Esophagus (tissue), 2 donors: ENCODE results near the gene ODF2. TPM values are rescaled to one million over a fixed set of nuclear protein-coding genes. Genes with fewer than 3 reads are reported as not detected.
"Not testable (repeated sequence)": the region's sequence is repeated elsewhere in the genome, so short reads cannot be mapped to it uniquely, and the experiment has no call there.

Experiments
- H3K27ac ChIP-seq, 2 donors: one replicate each; pipeline ENCODE4 v1.5.1; 2013; ENCODE audit warnings: low read depth in 2 of 2, mild to moderate bottlenecking in 2 of 2, inconsistent platforms in 1 of 2, low read length in 1 of 2, moderate library complexity in 1 of 2
- H3K27me3 ChIP-seq, 2 donors: one replicate each; pipeline ENCODE4 v1.6.1; 2013; ENCODE audit warnings: low read length in 2 of 2, control low read depth in 1 of 2, mild to moderate bottlenecking in 1 of 2; ENCODE audit not compliant: insufficient read depth in 2 of 2, control insufficient read depth in 1 of 2
- H3K36me3 ChIP-seq, 2 donors: one replicate each; pipeline ENCODE4 v1.6.1; 2013; ENCODE audit warnings: low read length in 1 of 2; ENCODE audit not compliant: control insufficient read depth in 2 of 2, insufficient read depth in 2 of 2
- H3K4me1 ChIP-seq, 2 donors: one replicate each; pipeline ENCODE4 v1.6.1; 2013; ENCODE audit warnings: low read length in 1 of 2; ENCODE audit not compliant: control insufficient read depth in 2 of 2, insufficient read depth in 2 of 2
- H3K4me3 ChIP-seq, 2 donors: one replicate each; pipeline ENCODE4 v1.5.1; 2013; ENCODE audit warnings: low read length in 2 of 2, mild to moderate bottlenecking in 2 of 2, low read depth in 1 of 2, moderate library complexity in 1 of 2
- H3K9me3 ChIP-seq, 2 donors: one replicate each; pipeline ENCODE4 v1.6.1; 2013; ENCODE audit warnings: mild to moderate bottlenecking in 2 of 2, low read depth in 1 of 2, low read length in 1 of 2, moderate library complexity in 1 of 2; ENCODE audit not compliant: control insufficient read depth in 2 of 2, insufficient read depth in 1 of 2
- WGBS, 2 donors: extraction: QIAGEN DNeasy Blood & Tissue Kit; methylation state at CpG; one replicate each; pipeline ENCODE4 v1.1.7; 2013; 5-methylcytosine and 5-hydroxymethylcytosine counted together
- polyA plus RNA-seq, 2 donors: library from polyadenylated mRNA; stranded (reverse); fragments of 200-250 nt; gene quantifications; one replicate each; pipeline ENCODE4 v1.2.3, GENCODE V29; 2013
- donor health status: healthy with polysubstance abuse.
- donor health status: Bipolar disorder and iron deficiency.

The ODF2 gene
- polyA plus RNA-seq = 10 to 100 TPM; 10.0 to 12.6 TPM

- WGBS, 2 donors = 0% methylated on average over 52 to 82 of the region's 82 CpGs
- peak within 1 kb of the TSS; percentile 69 to 88 for H3K4me3 ChIP-seq
- H3K36me3 ChIP-seq = peaks cover 9 to 11% of the 10 kb centered on the region in 2 donors
- H3K9me3 ChIP-seq = no peaks in the 10 kb centered on the region
- no peaks in the 10 kb centered on the region for H3K27me3 ChIP-seq
- peaks cover 0 to 6% of the 10 kb centered on the region in 2 donors for H3K4me1 ChIP-seq
- peak within 1 kb of the TSS; percentile 90 to 94 for H3K27ac ChIP-seq
These were observed at the start of gene ODF2 for GRCh38 chr9:128455849-128456612. Gene ODF2 (plus strand): TSS chr9:128456006. CDS start chr9:128456092, 86 bp downstream.

- no peaks in the 10 kb centered on the region for H3K27me3 ChIP-seq
- H3K4me1 ChIP-seq = no peaks in the 10 kb centered on the region
- no peak overlapping the region for H3K4me3 ChIP-seq
- no peaks in the 10 kb centered on the region for H3K36me3 ChIP-seq
- no peaks in the 10 kb centered on the region for H3K9me3 ChIP-seq
- H3K27ac ChIP-seq = no peak overlapping the region
- WGBS, 2 donors = 70 to 72% methylated on average over 9 of the region's 9 CpGs
These were observed 48.9 kb upstream of the ODF2 start for GRCh38 chr9:128406848-128407391.

DNA sequence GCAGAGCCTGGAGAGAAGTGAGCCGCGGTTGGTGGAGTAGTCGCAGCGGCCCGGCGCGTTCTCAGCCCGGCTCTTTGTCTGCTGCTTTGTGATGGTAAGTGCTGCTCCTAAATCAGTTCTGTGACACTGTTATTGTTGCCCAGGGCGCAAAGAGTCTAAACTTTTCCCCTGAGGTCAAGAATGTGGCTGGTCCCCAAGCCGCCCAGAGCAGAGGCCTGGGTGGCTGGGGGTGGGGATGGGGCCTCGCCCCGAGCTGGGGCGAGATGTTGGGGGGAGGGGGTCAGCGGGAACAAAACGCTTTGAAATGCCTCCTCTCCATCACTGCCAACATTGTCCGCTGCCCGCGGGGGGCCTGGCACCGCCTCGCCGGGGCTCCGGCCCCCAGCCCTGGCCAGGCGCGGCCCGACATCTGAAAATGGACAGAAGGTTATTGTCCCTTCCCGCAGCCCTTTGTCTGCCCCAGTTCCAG, 46.8 kb upstream of the ODF2 start:
- Histone ChIP-seq H3K9me3 (no peaks in the 10 kb centered on the region), H3K4me1 (no peaks in the 10 kb centered on the region), H3K4me3 (no peak overlapping the region), H3K36me3 (no peaks in the 10 kb centered on the region), H3K27ac (no peak overlapping the region), H3K27me3 (no peaks in the 10 kb centered on the region)
- 37 to 42% methylated on average over 26 of the region's 26 CpGs for WGBS, 2 donors

GRCh38 chr9:128409450-128409849, 46.4 kb upstream of the ODF2 start:
- Histone ChIP-seq H3K4me1 (no peaks in the 10 kb centered on the region), H3K27ac (no peak overlapping the region), H3K27me3 (no peaks in the 10 kb centered on the region), H3K36me3 (no peaks in the 10 kb centered on the region), H3K4me3 (no peak overlapping the region), H3K9me3 (no peaks in the 10 kb centered on the region)
- 50 to 59% methylated on average over 8 of the region's 8 CpGs for WGBS, 2 donors

DNA sequence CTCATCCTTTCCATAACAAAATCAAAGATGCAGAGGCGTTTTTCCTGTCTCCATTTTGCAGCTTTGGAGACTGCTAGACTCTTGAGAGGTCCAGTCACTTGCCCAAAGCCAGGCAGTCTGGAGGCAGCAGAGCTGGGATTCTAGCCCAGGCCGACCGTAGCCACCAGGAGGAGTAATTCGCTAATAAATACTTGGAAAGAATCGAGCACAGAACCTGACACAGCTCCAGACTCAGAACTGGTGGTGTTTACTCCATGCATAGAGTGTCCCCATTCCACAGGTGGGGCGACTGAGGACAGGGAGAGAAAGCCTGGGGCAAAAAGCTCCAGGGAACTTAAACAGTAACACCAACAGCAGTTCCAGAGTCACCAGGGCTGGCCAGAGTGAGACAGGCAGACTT, 45.8 kb upstream of the ODF2 start:
- H3K9me3 ChIP-seq = no peaks in the 10 kb centered on the region
- H3K27me3 ChIP-seq = no peaks in the 10 kb centered on the region
- H3K27ac ChIP-seq = no peak overlapping the region
- no peaks in the 10 kb centered on the region for H3K36me3 ChIP-seq
- H3K4me3 ChIP-seq = no peak overlapping the region
- no peaks in the 10 kb centered on the region for H3K4me1 ChIP-seq
- WGBS, 2 donors = 25 to 33% methylated on average over 6 of the region's 6 CpGs

- Histone ChIP-seq H3K4me3 (no peak overlapping the region), H3K9me3 (no peaks in the 10 kb centered on the region), H3K27me3 (no peaks in the 10 kb centered on the region), H3K36me3 (no peaks in the 10 kb centered on the region), H3K27ac (no peak overlapping the region), H3K4me1 (no peaks in the 10 kb centered on the region)
- WGBS, 2 donors = 48 to 53% methylated on average over 11 of the region's 11 CpGs
These were observed 44.3 kb upstream of the ODF2 start for GRCh38 chr9:128411364-128412119.

DNA sequence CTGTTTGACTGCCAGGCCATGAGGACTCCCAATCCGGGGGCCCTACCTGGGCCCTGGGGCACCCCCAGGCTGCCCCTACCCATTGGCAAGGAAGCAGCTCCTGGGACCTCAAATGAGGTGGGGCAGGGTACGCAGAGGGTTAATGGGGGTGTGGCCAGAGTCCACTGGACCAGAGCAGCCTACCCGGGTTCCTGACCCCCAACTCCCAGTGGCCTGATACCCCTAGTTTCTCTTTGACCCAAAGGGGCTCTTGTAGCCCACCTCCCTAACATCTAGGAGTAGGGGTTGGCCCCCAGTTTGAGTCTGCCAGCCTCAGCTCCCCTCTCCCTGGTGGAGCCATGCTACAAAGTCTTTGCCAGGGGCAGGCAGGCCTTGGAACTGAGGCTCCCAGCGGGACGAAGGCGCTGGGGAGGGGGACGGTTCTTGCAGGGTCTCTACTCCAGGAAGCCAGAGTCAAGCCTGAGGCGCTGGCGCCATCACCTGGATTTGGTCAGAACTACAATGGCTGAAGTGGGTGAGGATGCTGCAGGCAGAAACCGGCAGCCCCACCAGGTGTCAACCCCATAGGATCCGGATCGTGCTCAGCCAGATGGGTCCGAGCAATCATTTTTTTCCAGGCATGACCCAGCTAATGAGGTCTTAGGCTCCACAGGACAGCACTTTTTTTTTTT, 43.6 kb upstream of the ODF2 start:
- no peak overlapping the region for H3K27ac ChIP-seq
- no peaks in the 10 kb centered on the region for H3K9me3 ChIP-seq
- H3K4me1 ChIP-seq = no peaks in the 10 kb centered on the region
- no peak overlapping the region for H3K4me3 ChIP-seq
- H3K36me3 ChIP-seq = no peaks in the 10 kb centered on the region
- WGBS, 2 donors = 16 to 18% methylated on average over 13 of the region's 13 CpGs
- no peaks in the 10 kb centered on the region for H3K27me3 ChIP-seq

- H3K27me3 ChIP-seq, H3K4me3 ChIP-seq, H3K27ac ChIP-seq, H3K9me3 ChIP-seq, H3K4me1 ChIP-seq, H3K36me3 ChIP-seq: not testable (repeated sequence)
- WGBS, 2 donors = 82 to 90% methylated on average over 11 to 13 of the region's 13 CpGs
These were observed 42.1 kb upstream of the ODF2 start for GRCh38 chr9:128413728-128414127.

DNA sequence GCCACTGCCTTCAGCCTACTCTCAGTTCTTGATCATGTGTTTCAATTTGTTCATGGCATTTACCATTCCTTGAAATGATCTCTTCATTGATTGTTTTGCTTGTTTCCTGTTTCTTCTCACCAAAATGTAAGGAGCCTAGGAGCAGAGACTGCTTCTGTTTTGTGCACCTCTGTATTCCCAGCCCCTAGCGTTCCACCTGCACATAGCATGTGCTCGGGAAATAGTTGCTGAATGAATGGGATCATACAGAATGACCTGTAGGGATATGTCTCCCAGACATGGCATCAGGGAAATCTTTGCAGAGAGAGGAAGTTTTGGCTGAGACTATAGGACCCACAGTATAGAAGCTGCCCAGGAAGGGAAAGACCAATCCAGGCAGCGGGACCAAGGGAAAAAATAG, 41.3 kb upstream of the ODF2 start:
- H3K36me3 ChIP-seq = no peaks in the 10 kb centered on the region
- H3K4me1 ChIP-seq = peaks cover 4 to 7% of the 10 kb centered on the region in 2 donors
- no peaks in the 10 kb centered on the region for H3K9me3 ChIP-seq
- 66 to 72% methylated on average over 3 of the region's 3 CpGs for WGBS, 2 donors
- no peak overlapping the region for H3K27ac ChIP-seq
- H3K27me3 ChIP-seq = no peaks in the 10 kb centered on the region
- H3K4me3 ChIP-seq = no peak overlapping the region
